HepG2 (cell line): ENCODE results near the gene C22orf31. TPM values are rescaled to one million over a fixed set of nuclear protein-coding genes. Genes with fewer than 3 reads are reported as not detected.

Source experiments
- CBX1 ChIP-seq: IDR thresholded peaks from one replicate; pipeline ENCODE4 v1.6.1; 2016; ENCODE audit warnings: antibody characterized with exemption, low read depth
- ISL2 ChIP-seq: sonication (generic); formaldehyde crosslinking; IDR thresholded peaks from 2 replicates; pipeline ENCODE4 v1.5.0; 2020; ENCODE audit warnings: missing genetic modification reagents
- KAT8 ChIP-seq: IDR thresholded peaks from 2 replicates; pipeline ENCODE4 v1.6.1; 2016; ENCODE audit warnings: missing genetic modification reagents, missing compliant biosample characterization
- MTA1 ChIP-seq: sonication (generic); formaldehyde crosslinking; IDR thresholded peaks from 2 replicates; pipeline ENCODE4 v1.4.0; 2020; ENCODE audit warnings: missing genetic modification reagents, mild to moderate bottlenecking, borderline replicate concordance
- ONECUT2 ChIP-seq: sonication (generic); formaldehyde crosslinking; IDR thresholded peaks from 2 replicates; pipeline ENCODE4 v1.4.0; 2020; ENCODE audit warnings: missing genetic modification reagents
- RBM22 ChIP-seq: fragments of 200-400 bp; formaldehyde crosslinking; optimal IDR thresholded peaks from 2 replicates; pipeline ENCODE3; 2017; ENCODE audit warnings: mild to moderate bottlenecking, low read length, moderate library complexity
- STAG1 ChIP-seq: sonication (generic); formaldehyde crosslinking; IDR thresholded peaks from 2 replicates; pipeline ENCODE4 v1.4.0; 2020; ENCODE audit warnings: missing genetic modification reagents
- ZNF20 ChIP-seq: sonication (generic); formaldehyde crosslinking; IDR thresholded peaks from 2 replicates; pipeline ENCODE4 v1.4.0; 2020; ENCODE audit warnings: mild to moderate bottlenecking, moderate library complexity, missing genetic modification reagents
- ZNF263 ChIP-seq: sonication (generic); formaldehyde crosslinking; IDR thresholded peaks from 2 replicates; pipeline ENCODE4 v1.4.0; 2020; ENCODE audit warnings: missing genetic modification reagents
- ZNF292 ChIP-seq: sonication (generic); formaldehyde crosslinking; IDR thresholded peaks from 2 replicates; pipeline ENCODE4 v1.8.1; 2022; ENCODE audit warnings: mild to moderate bottlenecking, low read depth, missing genetic modification reagents, borderline replicate concordance
- ZNF331 ChIP-seq: sonication (generic); formaldehyde crosslinking; IDR thresholded peaks from 2 replicates; pipeline ENCODE4 v1.4.0; 2020; ENCODE audit warnings: missing genetic modification reagents
- ZNF367 ChIP-seq: sonication (generic); formaldehyde crosslinking; IDR thresholded peaks from 2 replicates; pipeline ENCODE4 v1.4.0; 2020; ENCODE audit warnings: missing genetic modification reagents, borderline replicate concordance
- ZNF460 ChIP-seq: sonication (generic); formaldehyde crosslinking; IDR thresholded peaks from 2 replicates; pipeline ENCODE4 v1.5.1; 2020; ENCODE audit warnings: missing genetic modification reagents, mild to moderate bottlenecking, borderline replicate concordance
- ZNF724P ChIP-seq: sonication (generic); formaldehyde crosslinking; IDR thresholded peaks from 2 replicates; pipeline ENCODE4 v1.8.0; 2022; ENCODE audit warnings: missing genetic modification reagents, borderline replicate concordance
- ZNF737 ChIP-seq: sonication (generic); formaldehyde crosslinking; IDR thresholded peaks from 2 replicates; pipeline ENCODE4 v1.5.0; 2020; ENCODE audit warnings: missing genetic modification reagents, mild to moderate bottlenecking, borderline replicate concordance
- ZNF780A ChIP-seq: sonication (generic); formaldehyde crosslinking; IDR thresholded peaks from 2 replicates; pipeline ENCODE4 v1.8.0; 2022; ENCODE audit warnings: mild to moderate bottlenecking, missing genetic modification reagents, moderate library complexity
- ZSCAN29 ChIP-seq: sonication (generic); formaldehyde crosslinking; conservative IDR thresholded peaks from 2 replicates; pipeline ENCODE4 v1.4.0; 2020; ENCODE audit warnings: mild to moderate bottlenecking, missing genetic modification reagents
- polyA plus RNA-seq, 8 experiments: library from polyadenylated mRNA; depleted of rRNA in 3 of 8; stranded (reverse) in 7 of 8; unstranded in 1 of 8; fragments of >200 nt; fragmentation: Illumina TruSeq in 4 of 8; extraction: Trizol in 4 of 8; gene quantifications; 2 replicates each; pipeline versions ENCODE4 v1.2.1 to v1.2.3, GENCODE V29; 2011 to 2016; ENCODE audit warnings: low read depth in 4 of 8, missing spikeins in 1 of 8, mixed read lengths in 1 of 8; ENCODE audit not compliant: insufficient read depth in 1 of 8
- total RNA-seq, 5 experiments: library from RNA; depleted of rRNA; stranded (reverse); fragments of >200 nt; fragmentation: Illumina TruSeq; extraction: Trizol; gene quantifications; 2 replicates each; pipeline ENCODE4 v1.2.3, GENCODE V29; 2016; ENCODE audit warnings: low read depth in 1 of 5
- TF ChIP-seq, protein P1 (sequence below): sonication (generic); formaldehyde crosslinking; IDR thresholded peaks from 2 replicates; pipeline ENCODE4 v1.4.0; 2020; ENCODE audit warnings: missing genetic modification reagents
- TF ChIP-seq, protein P2 (sequence below): IDR thresholded peaks from 2 replicates; pipeline ENCODE4 v1.6.1; 2018; ENCODE audit warnings: missing genetic modification reagents
- TF ChIP-seq, protein P3 (sequence below): sonication (generic); formaldehyde crosslinking; IDR thresholded peaks from 2 replicates; pipeline ENCODE4 v1.4.0; 2020; ENCODE audit warnings: missing genetic modification reagents
- TF ChIP-seq, protein P4 (sequence below): sonication (generic); formaldehyde crosslinking; IDR thresholded peaks from 2 replicates; pipeline ENCODE4 v1.9.0; 2021; ENCODE audit warnings: missing genetic modification reagents, mild to moderate bottlenecking, borderline replicate concordance

The C22orf31 gene
- total and polyA plus RNA-seq, 2 of the 13 experiments (the other 11 are each of a cell fraction or from before 2014, with no cell fraction given): not detected

DNA sequence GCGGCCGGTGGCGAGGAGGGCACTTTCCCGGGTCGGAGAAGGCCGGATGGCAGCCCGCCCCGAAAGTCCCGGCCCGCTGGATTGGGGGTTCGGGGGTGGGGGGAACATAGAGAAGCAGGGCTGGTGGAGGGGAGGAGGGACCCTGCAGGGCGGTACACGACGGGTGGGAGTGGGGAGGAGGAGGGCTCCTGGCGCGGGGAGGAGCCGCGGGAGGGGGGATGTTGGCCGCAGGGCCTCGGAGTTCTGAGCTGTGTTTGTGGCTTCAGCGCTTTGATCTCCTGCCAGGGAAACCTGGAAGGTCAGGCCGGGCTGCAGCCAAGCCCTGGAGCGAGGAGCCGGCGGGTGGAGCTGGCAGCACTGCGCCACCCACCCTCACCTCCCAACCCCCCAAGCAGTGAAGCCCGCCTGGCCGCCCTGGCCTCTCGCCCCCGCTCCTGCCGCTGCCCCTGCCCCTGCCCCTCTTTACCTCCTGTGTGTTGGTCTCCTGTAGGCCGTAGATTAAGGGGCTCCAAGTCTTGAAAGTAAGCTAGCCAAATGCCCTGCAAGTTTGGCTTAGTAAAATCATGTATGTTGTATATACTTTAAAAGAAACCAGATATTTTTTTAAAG, 30.9 kb downstream of the C22orf31 start (continued):
- TF ChIP-seq ISL2 (peak; percentile 96), ZNF724P (CRISPR knock-in tag) (no peak), STAG1 (peak; percentile 34; the same call in 1 of the 2 replicates), ZNF737 (CRISPR knock-in tag) (no peak), ZNF20 (no peak), ONECUT2 (CRISPR knock-in tag) (no peak), ZSCAN29 (CRISPR knock-in tag) (no peak; the same call in 1 of the 2 replicates), KAT8 (CRISPR knock-in tag) (peak; percentile 61; the same call in 1 of the 2 replicates), ZNF367 (CRISPR knock-in tag) (no peak), ZNF263 (CRISPR knock-in tag) (peak; percentile 100), ZNF292 (CRISPR knock-in tag) (peak; percentile 71; the same call in 1 of the 2 replicates), ZNF780A (CRISPR knock-in tag) (no peak), ZNF331 (peak; percentile 88), CBX1 (no peak), MTA1 (peak; percentile 97), ZNF460 (no peak; the same call in 1 of the 2 replicates), RBM22 (no peak)
- TF ChIP-seq, protein P1, sequence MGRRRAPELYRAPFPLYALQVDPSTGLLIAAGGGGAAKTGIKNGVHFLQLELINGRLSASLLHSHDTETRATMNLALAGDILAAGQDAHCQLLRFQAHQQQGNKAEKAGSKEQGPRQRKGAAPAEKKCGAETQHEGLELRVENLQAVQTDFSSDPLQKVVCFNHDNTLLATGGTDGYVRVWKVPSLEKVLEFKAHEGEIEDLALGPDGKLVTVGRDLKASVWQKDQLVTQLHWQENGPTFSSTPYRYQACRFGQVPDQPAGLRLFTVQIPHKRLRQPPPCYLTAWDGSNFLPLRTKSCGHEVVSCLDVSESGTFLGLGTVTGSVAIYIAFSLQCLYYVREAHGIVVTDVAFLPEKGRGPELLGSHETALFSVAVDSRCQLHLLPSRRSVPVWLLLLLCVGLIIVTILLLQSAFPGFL (CRISPR knock-in tag): no peak
- TF ChIP-seq, protein P2, sequence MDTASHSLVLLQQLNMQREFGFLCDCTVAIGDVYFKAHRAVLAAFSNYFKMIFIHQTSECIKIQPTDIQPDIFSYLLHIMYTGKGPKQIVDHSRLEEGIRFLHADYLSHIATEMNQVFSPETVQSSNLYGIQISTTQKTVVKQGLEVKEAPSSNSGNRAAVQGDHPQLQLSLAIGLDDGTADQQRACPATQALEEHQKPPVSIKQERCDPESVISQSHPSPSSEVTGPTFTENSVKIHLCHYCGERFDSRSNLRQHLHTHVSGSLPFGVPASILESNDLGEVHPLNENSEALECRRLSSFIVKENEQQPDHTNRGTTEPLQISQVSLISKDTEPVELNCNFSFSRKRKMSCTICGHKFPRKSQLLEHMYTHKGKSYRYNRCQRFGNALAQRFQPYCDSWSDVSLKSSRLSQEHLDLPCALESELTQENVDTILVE (CRISPR knock-in tag): peak; percentile 59; the same call in 1 of the 2 replicates
- TF ChIP-seq, protein P3, sequence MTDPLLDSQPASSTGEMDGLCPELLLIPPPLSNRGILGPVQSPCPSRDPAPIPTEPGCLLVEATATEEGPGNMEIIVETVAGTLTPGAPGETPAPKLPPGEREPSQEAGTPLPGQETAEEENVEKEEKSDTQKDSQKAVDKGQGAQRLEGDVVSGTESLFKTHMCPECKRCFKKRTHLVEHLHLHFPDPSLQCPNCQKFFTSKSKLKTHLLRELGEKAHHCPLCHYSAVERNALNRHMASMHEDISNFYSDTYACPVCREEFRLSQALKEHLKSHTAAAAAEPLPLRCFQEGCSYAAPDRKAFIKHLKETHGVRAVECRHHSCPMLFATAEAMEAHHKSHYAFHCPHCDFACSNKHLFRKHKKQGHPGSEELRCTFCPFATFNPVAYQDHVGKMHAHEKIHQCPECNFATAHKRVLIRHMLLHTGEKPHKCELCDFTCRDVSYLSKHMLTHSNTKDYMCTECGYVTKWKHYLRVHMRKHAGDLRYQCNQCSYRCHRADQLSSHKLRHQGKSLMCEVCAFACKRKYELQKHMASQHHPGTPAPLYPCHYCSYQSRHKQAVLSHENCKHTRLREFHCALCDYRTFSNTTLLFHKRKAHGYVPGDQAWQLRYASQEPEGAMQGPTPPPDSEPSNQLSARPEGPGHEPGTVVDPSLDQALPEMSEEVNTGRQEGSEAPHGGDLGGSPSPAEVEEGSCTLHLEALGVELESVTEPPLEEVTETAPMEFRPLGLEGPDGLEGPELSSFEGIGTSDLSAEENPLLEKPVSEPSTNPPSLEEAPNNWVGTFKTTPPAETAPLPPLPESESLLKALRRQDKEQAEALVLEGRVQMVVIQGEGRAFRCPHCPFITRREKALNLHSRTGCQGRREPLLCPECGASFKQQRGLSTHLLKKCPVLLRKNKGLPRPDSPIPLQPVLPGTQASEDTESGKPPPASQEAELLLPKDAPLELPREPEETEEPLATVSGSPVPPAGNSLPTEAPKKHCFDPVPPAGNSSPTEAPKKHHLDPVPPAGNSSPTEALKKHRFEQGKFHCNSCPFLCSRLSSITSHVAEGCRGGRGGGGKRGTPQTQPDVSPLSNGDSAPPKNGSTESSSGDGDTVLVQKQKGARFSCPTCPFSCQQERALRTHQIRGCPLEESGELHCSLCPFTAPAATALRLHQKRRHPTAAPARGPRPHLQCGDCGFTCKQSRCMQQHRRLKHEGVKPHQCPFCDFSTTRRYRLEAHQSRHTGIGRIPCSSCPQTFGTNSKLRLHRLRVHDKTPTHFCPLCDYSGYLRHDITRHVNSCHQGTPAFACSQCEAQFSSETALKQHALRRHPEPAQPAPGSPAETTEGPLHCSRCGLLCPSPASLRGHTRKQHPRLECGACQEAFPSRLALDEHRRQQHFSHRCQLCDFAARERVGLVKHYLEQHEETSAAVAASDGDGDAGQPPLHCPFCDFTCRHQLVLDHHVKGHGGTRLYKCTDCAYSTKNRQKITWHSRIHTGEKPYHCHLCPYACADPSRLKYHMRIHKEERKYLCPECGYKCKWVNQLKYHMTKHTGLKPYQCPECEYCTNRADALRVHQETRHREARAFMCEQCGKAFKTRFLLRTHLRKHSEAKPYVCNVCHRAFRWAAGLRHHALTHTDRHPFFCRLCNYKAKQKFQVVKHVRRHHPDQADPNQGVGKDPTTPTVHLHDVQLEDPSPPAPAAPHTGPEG (CRISPR knock-in tag): no peak
- TF ChIP-seq, protein P4, sequence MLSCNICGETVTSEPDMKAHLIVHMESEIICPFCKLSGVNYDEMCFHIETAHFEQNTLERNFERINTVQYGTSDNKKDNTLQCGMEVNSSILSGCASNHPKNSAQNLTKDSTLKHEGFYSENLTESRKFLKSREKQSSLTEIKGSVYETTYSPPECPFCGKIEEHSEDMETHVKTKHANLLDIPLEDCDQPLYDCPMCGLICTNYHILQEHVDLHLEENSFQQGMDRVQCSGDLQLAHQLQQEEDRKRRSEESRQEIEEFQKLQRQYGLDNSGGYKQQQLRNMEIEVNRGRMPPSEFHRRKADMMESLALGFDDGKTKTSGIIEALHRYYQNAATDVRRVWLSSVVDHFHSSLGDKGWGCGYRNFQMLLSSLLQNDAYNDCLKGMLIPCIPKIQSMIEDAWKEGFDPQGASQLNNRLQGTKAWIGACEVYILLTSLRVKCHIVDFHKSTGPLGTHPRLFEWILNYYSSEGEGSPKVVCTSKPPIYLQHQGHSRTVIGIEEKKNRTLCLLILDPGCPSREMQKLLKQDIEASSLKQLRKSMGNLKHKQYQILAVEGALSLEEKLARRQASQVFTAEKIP (CRISPR knock-in tag): no peak
